Pulmonary artery endothelial cell (primary cell): ENCODE measurements around the gene ELAPOR2. TPM values are rescaled to one million over a fixed set of nuclear protein-coding genes. Genes with fewer than 3 reads are reported as not detected.
"Not testable (repeated sequence)": the region's sequence is repeated elsewhere in the genome, so short reads cannot be mapped to it uniquely, and the experiment has no call there.

ENCODE experiments used
- DNase-seq: peaks from one replicate; pipeline ENCODE4 v3.0.0-alpha.2; 2011; ENCODE audit warnings: low read depth, low spot score
- total RNA-seq: library from RNA; depleted of rRNA; stranded (reverse); fragments of >200 nt; gene quantifications from 2 replicates; pipeline ENCODE4 v1.2.3, GENCODE V29; 2014

Gene ELAPOR2
- total RNA-seq, 1 donor from 2014 or later, result 26.0 TPM

- DNase-seq, result no peak
These were observed 13.0 kb downstream of the ELAPOR2 start for GRCh38 chr7:87046456-87046855.

GRCh38 chr7:87044713-87045112 lies 14.7 kb downstream of the ELAPOR2 start:
- not testable (repeated sequence) for DNase-seq

- DNase-seq, result not testable (repeated sequence)
These were observed 17.9 kb downstream of the ELAPOR2 start for GRCh38 chr7:87041586-87041985.

GRCh38 chr7:87039691-87040299 lies 19.7 kb downstream of the ELAPOR2 start:
- not testable (repeated sequence) for DNase-seq

GRCh38 chr7:87038993-87039690 lies 20.3 kb downstream of the ELAPOR2 start:
- DNase-seq, result no peak

GRCh38 chr7:87036985-87037384 lies 22.5 kb downstream of the ELAPOR2 start:
- DNase-seq, result no peak

GRCh38 chr7:87032604-87033339 lies 26.7 kb downstream of the ELAPOR2 start:
- no peak for DNase-seq

GRCh38 chr7:87029078-87029477 lies 30.4 kb downstream of the ELAPOR2 start:
- no peak for DNase-seq

GRCh38 chr7:87028636-87029035 lies 30.8 kb downstream of the ELAPOR2 start:
- no peak for DNase-seq

GRCh38 chr7:87027900-87028299 lies 31.6 kb downstream of the ELAPOR2 start:
- no peak for DNase-seq

- DNase-seq, result no peak
These were observed 38.2 kb downstream of the ELAPOR2 start for GRCh38 chr7:87021285-87021684.

- no peak for DNase-seq
These were observed 42.8 kb downstream of the ELAPOR2 start for GRCh38 chr7:87016606-87017005.

- no peak for DNase-seq
These were observed 45.6 kb downstream of the ELAPOR2 start for GRCh38 chr7:87013840-87014190.

GRCh38 chr7:87013136-87013839 lies 46.2 kb downstream of the ELAPOR2 start:
- no peak for DNase-seq

Other genes with a start within 250 kb of the ELAPOR2 start
- gene DMTF1, start 92.8 kb upstream of the ELAPOR2 start, total RNA-seq, result 36.3 and 57.2 TPM in 2 replicates
- gene TMEM243, start 160.1 kb upstream of the ELAPOR2 start, total RNA-seq, result 32.6 and 33.6 TPM in 2 replicates